Skin epidermis (tissue), 12 donors: ENCODE results near the gene RAB36.
A peak's percentile ranks its signal among the peaks of the same experiment; 100 is the strongest.

Experiments
- H3K27ac ChIP-seq, 21 experiments: fragments of 200-600 bp; sonication (generic) in 11 of 21; one replicate each; pipeline ENCODE4 v1.5.0; 2020; ENCODE audit warnings: mild to moderate bottlenecking in 3 of 21, inconsistent platforms in 2 of 21, moderate library complexity in 2 of 21
- H3K4me3 ChIP-seq, 7 experiments: fragments of 200-600 bp; sonication (generic) in 2 of 7; one replicate each; pipeline ENCODE4 v1.5.0; 2020; ENCODE audit warnings: inconsistent platforms in 2 of 7, mild to moderate bottlenecking in 2 of 7, moderate library complexity in 1 of 7

The RAB36 gene

DNA sequence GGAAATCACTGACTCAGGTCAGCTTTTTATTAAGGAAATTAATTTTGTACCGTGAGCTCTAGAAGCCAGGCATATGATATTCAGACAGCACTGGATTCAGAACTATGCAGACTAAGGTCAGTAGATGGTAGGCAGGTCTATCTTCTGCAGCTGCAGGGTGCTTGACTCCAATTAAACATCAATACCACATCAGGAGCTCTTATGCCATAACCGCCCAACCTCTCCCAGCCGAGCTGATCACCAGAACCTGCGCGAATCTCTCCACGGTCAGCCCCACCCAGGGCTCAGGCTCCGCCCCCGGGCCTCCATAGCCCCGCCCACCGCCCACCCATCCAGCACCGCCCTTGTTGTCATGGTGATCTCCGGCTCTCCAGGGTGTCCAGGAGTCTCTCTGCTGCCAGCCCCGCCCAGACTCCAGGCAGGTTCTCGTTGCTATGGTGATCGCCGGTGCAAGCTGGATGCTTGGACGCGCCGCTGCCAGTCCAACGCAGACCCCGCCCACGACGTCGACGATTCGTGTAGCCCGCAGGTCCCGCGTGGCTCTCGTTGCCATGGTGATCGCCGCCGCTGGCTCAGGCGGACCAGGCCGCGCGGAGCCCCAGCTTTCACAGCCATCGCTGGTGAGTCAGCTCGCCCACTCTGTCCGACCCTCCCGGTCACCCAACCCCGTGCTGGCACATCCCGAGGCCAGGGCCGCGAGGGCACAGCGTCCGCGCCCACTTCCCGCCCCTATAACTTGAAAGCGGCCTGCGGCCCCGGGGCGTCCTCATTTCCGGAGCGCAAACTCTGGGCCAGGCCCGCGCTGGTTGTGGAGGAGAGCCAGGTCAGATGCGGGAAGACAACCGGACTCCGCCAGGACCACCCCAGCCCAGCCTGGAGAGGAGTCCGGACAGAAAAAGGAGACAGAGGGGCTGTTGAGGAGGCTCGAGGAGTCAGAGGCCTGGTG, at the start of gene RAB36:
Gene RAB36 (plus strand): TSS at position 546 of the 946 bp plus-strand sequence. CDS start 1,140 bp downstream, outside the sequence.
- H3K27ac ChIP-seq = peak within 1 kb of the TSS in 18 of 21 experiments; percentile 16 to 81 (median 67)
- H3K4me3 ChIP-seq = peak within 1 kb of the TSS; percentile 25 to 44 (median 30)

GRCh38 chr22:23095733-23096342, 49.4 kb upstream of the RAB36 start:
- Histone ChIP-seq H3K4me3 (no peak overlapping the region), H3K27ac (no peak overlapping the region)

DNA sequence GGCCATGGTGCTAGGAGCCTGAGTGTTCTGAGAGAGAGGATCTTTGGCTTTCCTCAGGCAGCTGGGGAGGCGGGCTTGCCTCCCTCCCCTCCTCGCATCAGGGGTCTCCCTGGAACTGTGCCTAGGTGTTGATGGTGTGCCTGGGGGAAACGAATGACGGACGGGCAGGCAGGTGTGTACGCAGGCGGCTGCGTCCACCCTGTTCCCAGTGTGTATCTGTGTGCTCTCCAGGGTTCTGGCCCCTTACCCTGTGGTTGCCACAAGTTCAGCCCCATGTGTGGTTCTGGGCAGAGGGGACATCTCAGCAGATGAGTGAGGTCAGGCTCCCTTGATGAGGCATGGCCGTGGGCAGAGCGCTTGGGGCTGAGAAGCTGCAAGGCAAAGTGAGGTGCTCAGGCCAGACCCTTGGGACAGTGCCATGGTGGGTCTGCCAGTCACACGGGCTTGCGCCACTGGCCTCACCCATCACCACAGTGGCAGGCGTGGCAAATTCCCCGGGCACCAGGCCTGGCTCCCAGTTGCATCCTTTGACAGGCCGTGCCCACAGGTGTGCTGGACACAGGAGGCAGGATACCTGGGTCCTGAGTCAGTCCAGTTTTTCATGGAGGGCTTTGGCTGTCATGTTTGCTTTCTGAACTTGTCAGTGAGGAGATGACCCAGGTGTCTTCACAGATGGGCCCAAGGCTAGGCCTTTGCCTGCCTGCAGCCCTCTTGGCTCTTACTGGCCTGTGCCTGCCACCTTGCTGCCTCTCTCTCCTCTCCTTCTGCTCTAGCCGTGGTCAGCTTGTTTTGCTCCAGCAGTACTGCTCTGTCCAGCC, 47.7 kb upstream of the RAB36 start:
- H3K27ac ChIP-seq = no peak overlapping the region

GRCh38 chr22:23098230-23098705, 47.0 kb upstream of the RAB36 start:
- H3K4me3 ChIP-seq = no peak overlapping the region

More for the DNA sequence above, 47.7 kb upstream of the RAB36 start:
- no peak overlapping the region for H3K4me3 ChIP-seq

GRCh38 chr22:23098718-23099530, 46.4 kb upstream of the RAB36 start:
- Histone ChIP-seq H3K4me3 (no peak overlapping the region), H3K27ac (peak overlapping the region in 2 of 21 experiments; percentile 6 to 39)

More at GRCh38 chr22:23098230-23098705, 47.0 kb upstream of the RAB36 start:
- H3K27ac ChIP-seq = peak overlapping the region in 1 of 21 experiments; percentile 39

DNA sequence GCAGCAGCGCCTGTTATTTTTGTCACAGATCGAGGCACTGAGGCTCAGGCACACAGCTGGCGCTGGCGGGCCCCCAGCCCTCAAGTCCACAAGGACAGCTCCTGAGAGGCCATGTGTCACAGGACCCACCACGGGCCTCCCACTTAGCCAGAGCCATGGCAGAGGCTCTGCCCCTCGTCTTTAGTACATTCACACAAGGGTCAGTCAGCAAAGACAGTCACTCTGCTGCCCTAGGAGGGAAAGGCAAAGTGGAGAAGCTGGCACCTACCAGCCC, 45.8 kb upstream of the RAB36 start:
- H3K27ac ChIP-seq = no peak overlapping the region
- no peak overlapping the region for H3K4me3 ChIP-seq

DNA sequence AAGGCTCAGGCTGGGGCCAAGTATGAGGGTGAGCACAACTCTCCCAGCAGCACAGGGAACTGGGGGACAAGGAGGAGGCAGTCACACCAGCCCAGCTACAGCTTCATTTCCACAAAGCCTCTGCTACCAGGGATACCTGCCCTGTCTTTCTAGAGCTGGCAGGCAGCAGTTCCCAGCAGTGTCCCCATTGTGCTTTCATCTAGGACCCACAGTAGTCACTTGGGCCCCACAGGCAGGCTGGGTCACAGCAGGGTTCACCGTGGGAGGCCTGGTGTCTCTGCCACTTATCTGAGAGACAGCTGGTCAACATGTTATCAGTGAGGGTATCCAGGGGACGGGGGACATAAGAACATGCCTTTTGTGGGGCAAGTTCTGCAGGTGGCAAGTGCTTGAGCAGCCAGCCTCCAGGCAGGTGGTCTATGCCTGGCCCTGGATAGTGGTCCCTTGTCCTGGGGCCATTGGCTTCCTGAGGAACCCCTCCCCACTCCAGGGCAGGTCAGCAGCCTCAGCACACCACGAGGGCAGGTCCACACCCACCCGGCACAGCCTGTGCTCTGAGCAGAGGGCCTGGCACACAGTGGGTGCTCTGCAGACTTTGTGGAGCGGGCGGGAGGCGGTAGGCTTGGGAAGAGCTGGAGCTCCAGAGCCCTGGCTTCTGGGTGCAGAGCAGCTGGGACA, 45.0 kb upstream of the RAB36 start:
- Histone ChIP-seq H3K27ac (no peak overlapping the region), H3K4me3 (no peak overlapping the region)

- Histone ChIP-seq H3K27ac (no peak overlapping the region), H3K4me3 (no peak overlapping the region)
These were observed 43.8 kb upstream of the RAB36 start for GRCh38 chr22:23101524-23101923.

DNA sequence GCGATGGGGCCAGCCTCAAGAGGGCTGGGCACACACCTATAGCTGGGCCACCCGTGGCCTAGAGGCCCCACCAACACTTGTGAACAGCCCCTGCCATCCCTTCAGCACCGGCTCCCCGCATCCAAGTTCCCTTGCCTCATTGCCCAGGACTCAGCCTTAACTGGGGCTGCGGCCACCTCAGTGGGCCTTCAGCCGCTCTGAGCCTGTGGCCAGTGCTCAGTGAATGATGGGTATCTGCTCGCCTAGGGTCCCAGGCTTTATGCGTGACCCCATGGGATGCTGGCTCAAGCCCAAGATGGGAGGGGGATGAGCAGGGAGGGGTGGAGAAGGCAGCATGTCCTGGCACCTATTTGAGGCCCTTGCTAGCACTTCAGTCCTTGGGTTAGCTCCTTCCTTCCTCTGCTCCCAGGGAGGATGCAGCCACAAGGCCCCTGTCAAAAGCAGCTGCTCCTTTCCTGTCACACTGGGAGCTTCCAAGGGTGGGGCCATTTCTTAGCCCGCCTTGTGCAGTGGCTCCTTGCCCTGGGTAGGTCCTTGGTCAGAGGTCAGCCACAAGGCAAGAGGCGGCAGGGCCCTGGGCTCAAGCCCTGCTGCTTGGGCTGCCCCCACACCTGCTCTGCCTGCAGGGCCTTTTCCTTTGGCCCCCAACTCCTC, 43.1 kb upstream of the RAB36 start:
- Histone ChIP-seq H3K4me3 (no peak overlapping the region), H3K27ac (no peak overlapping the region)

DNA sequence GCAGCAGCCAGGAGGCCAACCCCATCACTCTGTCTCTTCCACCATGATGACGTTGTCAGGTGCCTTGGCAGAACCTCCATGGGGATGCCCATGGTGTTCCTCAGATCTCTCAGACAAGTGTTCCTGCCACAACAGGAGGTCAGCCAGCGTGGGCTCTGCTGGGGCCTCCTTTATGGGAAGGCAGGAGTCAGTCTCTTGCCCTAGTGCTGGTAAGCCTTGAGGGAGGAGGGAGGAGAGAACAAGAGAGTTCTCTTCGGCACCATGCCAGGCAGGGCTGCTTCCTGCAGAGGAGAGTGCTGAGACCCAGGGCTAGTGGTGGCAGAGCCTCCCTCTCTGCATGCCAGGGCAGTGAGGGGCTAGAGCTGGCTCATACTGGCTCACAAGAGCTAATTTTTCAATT, 42.5 kb upstream of the RAB36 start:
- H3K27ac ChIP-seq = no peak overlapping the region
- H3K4me3 ChIP-seq = no peak overlapping the region

GRCh38 chr22:23103199-23103954, 41.9 kb upstream of the RAB36 start:
- no peak overlapping the region for H3K4me3 ChIP-seq

GRCh38 chr22:23104187-23104971, 40.9 kb upstream of the RAB36 start:
- H3K27ac ChIP-seq = no peak overlapping the region
- no peak overlapping the region for H3K4me3 ChIP-seq

More at GRCh38 chr22:23103199-23103954, 41.9 kb upstream of the RAB36 start:
- H3K27ac ChIP-seq = no peak overlapping the region

DNA sequence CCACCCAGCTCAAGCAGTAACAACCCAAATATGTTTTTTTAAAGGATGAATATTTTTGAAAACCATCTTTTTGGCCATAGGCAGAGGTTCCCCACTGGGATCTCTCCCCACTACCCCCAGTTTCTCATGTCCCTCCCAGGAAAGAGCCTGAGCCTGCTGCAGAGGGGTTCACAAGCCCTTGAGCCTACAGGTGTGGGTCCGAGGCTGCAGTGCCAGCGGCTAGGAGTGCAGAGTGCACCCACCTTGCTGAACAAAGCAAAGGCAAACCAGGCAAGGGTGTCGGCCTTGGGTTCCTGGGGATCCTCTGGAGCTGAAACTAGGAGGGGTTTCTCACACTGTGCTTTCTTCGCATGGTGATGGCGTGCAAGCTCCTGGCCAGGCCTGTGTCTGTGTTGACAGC, 40.0 kb upstream of the RAB36 start:
- H3K4me3 ChIP-seq = no peak overlapping the region
- H3K27ac ChIP-seq = no peak overlapping the region

DNA sequence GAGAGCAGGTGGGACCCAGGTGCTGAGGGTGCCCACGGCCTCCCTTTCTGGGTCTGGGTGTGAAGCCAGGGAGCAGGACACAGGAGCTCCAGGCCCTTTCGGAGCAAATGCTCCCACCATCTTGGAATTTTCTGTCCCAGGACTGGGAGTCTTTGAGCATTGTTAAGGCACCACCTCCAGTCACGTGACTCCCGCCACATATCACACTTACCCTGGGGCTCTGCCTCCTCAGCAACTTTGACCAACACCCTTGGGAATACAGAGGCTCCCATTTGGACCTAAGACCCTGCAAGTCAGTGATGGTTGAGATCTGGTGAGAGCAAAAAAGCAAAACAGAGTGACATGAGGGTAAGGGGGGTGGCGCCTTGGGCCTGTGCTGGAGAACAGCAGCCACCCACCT, 39.4 kb upstream of the RAB36 start:
- H3K27ac ChIP-seq = no peak overlapping the region
- no peak overlapping the region for H3K4me3 ChIP-seq

GRCh38 chr22:23106344-23106743, 38.9 kb upstream of the RAB36 start:
- Histone ChIP-seq H3K4me3 (no peak overlapping the region), H3K27ac (no peak overlapping the region)

GRCh38 chr22:23106906-23107367, 38.3 kb upstream of the RAB36 start:
- Histone ChIP-seq H3K27ac (no peak overlapping the region), H3K4me3 (no peak overlapping the region)
